MCF 10A (cell line): ENCODE data around the gene NDUFV1. TPM values are rescaled to one million over a fixed set of nuclear protein-coding genes. Genes with fewer than 3 reads are reported as not detected.

Experiments used
- BruUV-seq: library from RNA; stranded (reverse); fragments of 400-500 nt; replicated peaks from 2 replicates; lab custom pipeline; 2021; lab: Mats Ljungman, UMichigan
- CTCF ChIA-PET: fragments of 300-600 bp; sonication (Branson Sonifier 250); formaldehyde crosslinking; extraction: SDS; loops from one replicate; lab custom pipeline; 2021; ENCODE audit warnings: antibody characterized with exemption, inconsistent platforms; lab: Yijun Ruan, JAX
- POLR2A ChIA-PET: fragments of 300-600, 350-650 bp; sonication (Branson Sonifier 250); formaldehyde crosslinking; extraction: SDS; loops from one replicate; lab custom pipeline; 2020; ENCODE audit warnings: antibody characterized with exemption, inconsistent platforms; lab: Yijun Ruan, JAX
- DNase-seq: peaks from one replicate; pipeline ENCODE4 v3.0.0-alpha.2; 2018; ENCODE audit not compliant: unreplicated experiment
- H3K27ac Mint-ChIP-seq: one replicate; pipeline ENCODE4 v1.8.0; 2022; ENCODE audit warnings: mild to moderate bottlenecking, low read depth, mixed read lengths; ENCODE audit not compliant: unreplicated experiment
- H3K27me3 Mint-ChIP-seq: one replicate; pipeline ENCODE4 v1.8.0; 2022; ENCODE audit warnings: mixed read lengths; ENCODE audit not compliant: insufficient read depth, unreplicated experiment
- H3K36me3 Mint-ChIP-seq: one replicate; pipeline ENCODE4 v1.8.0; 2022; ENCODE audit warnings: mild to moderate bottlenecking, moderate library complexity, mixed read lengths; ENCODE audit not compliant: insufficient read depth, unreplicated experiment
- H3K4me1 Mint-ChIP-seq: one replicate; pipeline ENCODE4 v1.8.0; 2022; ENCODE audit warnings: mixed read lengths; ENCODE audit not compliant: insufficient read depth, unreplicated experiment
- H3K4me3 Mint-ChIP-seq: one replicate; pipeline ENCODE4 v1.8.0; 2022; ENCODE audit warnings: mild to moderate bottlenecking, moderate library complexity, mixed read lengths; ENCODE audit not compliant: unreplicated experiment
- H3K9me3 Mint-ChIP-seq: one replicate; pipeline ENCODE4 v1.8.0; 2022; ENCODE audit warnings: mixed read lengths; ENCODE audit not compliant: unreplicated experiment
- CTCF ChIP-seq: fragments of 200-600 bp; IDR thresholded peaks from one replicate; pipeline ENCODE4 v1.8.0; 2022; ENCODE audit warnings: antibody characterized with exemption, mild to moderate bottlenecking; ENCODE audit not compliant: unreplicated experiment
- intact Hi-C: fragments of 100-400 bp; cut with micrococcal nuclease; formaldehyde crosslinking; loops from 2 replicates; pipeline ENCODE4 v1.14.1; 2022
- total RNA-seq: library from RNA; stranded (reverse); gene quantifications from 2 replicates; pipeline ENCODE4 v1.2.3, GENCODE V29; 2022

The NDUFV1 gene
- total RNA-seq, 1 experiment from 2014 or later = 223 TPM

DNA sequence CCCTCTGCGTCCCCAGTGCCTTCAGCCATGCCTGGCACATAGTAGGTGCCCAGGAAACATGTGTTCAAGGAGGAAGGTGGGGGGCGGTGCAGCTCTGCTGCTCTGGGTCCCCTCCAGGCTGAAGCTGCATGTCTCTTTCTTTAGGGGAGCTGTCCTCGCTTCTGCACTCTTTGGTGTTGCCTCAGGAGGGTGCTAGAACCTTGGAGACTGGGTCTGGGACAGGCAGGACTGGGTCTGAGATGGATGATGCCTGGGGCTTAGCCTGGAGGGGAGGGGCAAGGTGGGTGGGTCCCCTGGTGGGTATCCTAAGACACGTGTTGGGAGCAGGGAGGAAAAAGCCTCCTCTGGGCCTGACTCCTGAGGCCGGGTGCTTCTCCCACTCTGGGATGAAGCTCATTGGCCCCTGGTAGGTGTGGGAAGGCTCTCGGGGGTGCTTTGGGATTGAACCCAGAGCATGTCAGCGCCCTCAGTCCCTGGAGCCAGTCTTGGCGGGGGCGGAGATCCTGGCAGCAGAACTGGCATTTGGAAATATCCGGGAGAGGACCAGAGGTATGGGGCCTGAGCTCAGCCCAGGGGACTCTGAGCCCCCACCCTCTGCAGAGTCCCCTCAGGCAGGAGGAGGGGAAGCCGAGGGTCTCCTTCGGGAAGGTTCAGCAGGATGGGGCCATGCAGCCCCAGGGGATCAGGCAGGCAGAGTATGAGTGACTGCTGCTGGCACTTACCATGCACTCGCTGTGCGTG is 29.8 kb upstream of the NDUFV1 start:
- Mint-ChIP-seq H3K36me3 (peaks cover under 1% of the 10 kb centered on the region), H3K4me3 (no peak overlapping the region), H3K27me3 (peaks cover 18% of the 10 kb centered on the region), H3K27ac (no peak overlapping the region), H3K4me1 (peaks cover 19% of the 10 kb centered on the region), H3K9me3 (no peaks in the 10 kb centered on the region)
- no peak for TF ChIP-seq CTCF
- POLR2A ChIA-PET = no interaction called here
- BruUV-seq = no TSS peak
- intact Hi-C loops = no loop called here
- CTCF ChIA-PET = interaction anchor here (0.6 to 2.4 kb wide), 4 partner anchors 15 to 41 kb away, joined by 3 to 8 read pairs (median 4); no protein-coding TSS in a partner anchor
- DNase-seq = no peak

- peaks cover 7% of the 10 kb centered on the region for H3K36me3 Mint-ChIP-seq
- no peaks in the 10 kb centered on the region for H3K9me3 Mint-ChIP-seq
- H3K4me1 Mint-ChIP-seq = peaks cover 27% of the 10 kb centered on the region
- BruUV-seq = no TSS peak
- no peak for DNase-seq
- H3K4me3 Mint-ChIP-seq = no peak overlapping the region
- POLR2A ChIA-PET = interaction anchor here (0.9 kb wide), 1 partner anchor 9 kb away, joined by 3 read pairs; no protein-coding TSS in a partner anchor
- CTCF ChIA-PET = interaction anchor here (0.6 to 1.0 kb wide), 3 partner anchors 10 to 81 kb away, joined by 3 to 4 read pairs (median 3); no protein-coding TSS in a partner anchor
- no peak overlapping the region for H3K27ac Mint-ChIP-seq
- peaks cover 18% of the 10 kb centered on the region for H3K27me3 Mint-ChIP-seq
- TF ChIP-seq CTCF = no peak
- intact Hi-C loops = no loop called here
Observed at GRCh38 chr11:67577951-67578350, 28.8 kb upstream of the NDUFV1 start.

DNA sequence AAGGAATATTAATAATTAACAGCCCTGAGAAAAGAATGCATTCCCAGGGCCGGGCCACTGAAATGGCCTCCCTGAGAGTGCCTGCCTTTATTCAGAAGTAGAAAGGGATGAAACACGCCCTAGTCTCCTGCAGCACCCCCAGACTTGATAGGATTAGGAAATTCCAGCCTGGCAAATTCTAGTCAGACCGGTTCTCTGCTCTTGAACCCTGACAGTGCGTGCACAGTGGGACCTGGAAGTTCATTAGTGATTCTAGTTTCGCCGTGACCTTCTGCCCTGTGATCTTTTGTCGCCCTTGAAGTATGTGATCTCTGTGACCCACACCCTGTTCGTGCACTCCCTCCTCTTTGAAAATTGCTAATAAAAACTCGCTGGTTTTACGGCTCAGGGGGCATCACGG is 25.3 kb upstream of the NDUFV1 start:
- no peak for TF ChIP-seq CTCF
- POLR2A ChIA-PET = interaction anchor here (1.1 to 4.4 kb wide), 8 partner anchors 13 to 756 kb away, joined by 3 to 70 read pairs (median 4); partner anchors contain the start of genes POLD4 and TMEM134
- no peak for DNase-seq
- intact Hi-C loops = loop anchor here (5.0 kb wide), 1 partner anchor 74 kb away; the partner anchor contains the start of genes CDK2AP2 and PITPNM1
- H3K27ac Mint-ChIP-seq = no peak overlapping the region
- H3K9me3 Mint-ChIP-seq = no peaks in the 10 kb centered on the region
- no TSS peak for BruUV-seq
- CTCF ChIA-PET = interaction anchor here (0.5 to 5.2 kb wide), 2 partner anchors 9 to 334 kb away, joined by 3 to 34 read pairs; no protein-coding TSS in a partner anchor
- no peak overlapping the region for H3K4me3 Mint-ChIP-seq
- peaks cover 39% of the 10 kb centered on the region for H3K36me3 Mint-ChIP-seq
- peaks cover 45% of the 10 kb centered on the region for H3K4me1 Mint-ChIP-seq
- H3K27me3 Mint-ChIP-seq = peaks cover 18% of the 10 kb centered on the region

DNA sequence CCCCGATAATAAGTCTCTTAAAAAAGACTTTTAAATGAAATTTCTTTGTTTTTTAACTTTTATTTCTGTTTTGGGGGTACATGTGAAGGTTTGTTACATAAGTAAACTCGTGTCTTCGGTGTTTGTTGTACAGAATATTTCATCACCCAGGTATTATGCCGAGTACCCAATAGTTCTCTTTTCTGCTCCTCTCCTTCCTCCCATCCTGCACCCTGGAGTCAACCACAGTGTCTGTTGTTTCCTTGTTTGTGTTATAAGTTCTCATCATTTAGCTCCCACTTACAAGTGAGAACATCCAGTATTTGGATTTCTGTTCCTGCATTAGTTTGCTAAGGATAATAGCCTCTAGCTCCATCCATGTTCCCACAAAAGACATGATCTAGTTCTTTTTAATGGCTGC is 24.7 kb upstream of the NDUFV1 start:
- ChIA-PET CTCF (interaction anchor here (0.5 to 5.2 kb wide), 6 partner anchors 9 to 334 kb away, joined by 3 to 34 read pairs (median 4); no protein-coding TSS in a partner anchor), POLR2A (interaction anchor here (0.6 to 4.4 kb wide), 20 partner anchors 9 to 1725 kb away, joined by 3 to 70 read pairs (median 6); partner anchors contain the start of genes NUDT8, PITPNM1, POLD4 and PPP1CA)
- Mint-ChIP-seq H3K4me3 (peak overlapping the region; percentile 84), H3K27me3 (peaks cover 18% of the 10 kb centered on the region), H3K36me3 (peaks cover 44% of the 10 kb centered on the region), H3K9me3 (no peaks in the 10 kb centered on the region), H3K27ac (peak overlapping the region; percentile 94), H3K4me1 (peaks cover 49% of the 10 kb centered on the region)
- intact Hi-C loops = loop anchor here (5.0 kb wide), 1 partner anchor 75 kb away; the partner anchor contains the start of genes CDK2AP2 and PITPNM1
- no TSS peak for BruUV-seq
- DNase-seq = no peak
- no peak for TF ChIP-seq CTCF
